ENCODE data around the gene GPR27.

DNA sequence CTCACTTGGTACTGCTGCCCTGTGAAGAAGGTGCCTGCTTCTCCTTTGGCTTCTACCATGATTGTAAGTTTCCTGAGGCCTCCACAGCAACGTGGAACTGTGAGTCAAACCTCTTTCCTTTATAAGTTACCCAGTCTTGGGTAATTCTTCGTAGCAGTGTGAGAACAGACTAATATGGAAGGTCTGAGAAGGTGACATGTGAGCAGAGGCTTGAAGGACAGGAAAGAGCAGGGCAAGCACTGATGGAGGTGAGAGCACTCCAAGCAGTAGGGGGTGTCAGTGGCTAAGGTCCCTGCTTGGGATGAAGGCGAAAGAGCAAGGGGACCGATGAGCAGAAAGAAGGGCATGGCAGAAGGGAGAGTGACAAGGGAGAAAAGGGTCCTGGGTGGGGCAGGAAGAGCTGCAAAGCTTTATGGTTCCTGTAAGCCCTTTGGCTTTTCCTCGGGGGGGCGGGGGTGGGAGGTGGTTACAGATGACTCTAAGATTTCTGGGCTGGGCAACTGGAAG lies 32.0 kb upstream of the GPR27 start:
- no peak for TF ChIP-seq POLR2A (IDR thresholded peaks at IDR 0.05; ENCODE audit: low read depth, low read length)
- no peak for TF ChIP-seq POLR2AphosphoS5 (IDR thresholded peaks at IDR 0.05; ENCODE audit: low read depth, low read length)
- TF ChIP-seq TAF1 (IDR thresholded peaks at IDR 0.05; ENCODE audit: borderline replicate concordance, low read depth, low read length), result no peak
